Measurements from ENCODE around the gene CAMK1G.

The CAMK1G gene

GRCh38 chr1:209641832-209642172 lies 58.3 kb downstream of the CAMK1G start:
- DNase-seq: peak; percentile 47

- DNase-seq: no peak
Observed at GRCh38 chr1:209642816-209643215, 59.3 kb downstream of the CAMK1G start.

GRCh38 chr1:209643285-209644020 lies 59.9 kb downstream of the CAMK1G start:
- DNase-seq: no peak

- peak; percentile 35 for DNase-seq
Observed at GRCh38 chr1:209645574-209646452, 62.3 kb downstream of the CAMK1G start.

DNA sequence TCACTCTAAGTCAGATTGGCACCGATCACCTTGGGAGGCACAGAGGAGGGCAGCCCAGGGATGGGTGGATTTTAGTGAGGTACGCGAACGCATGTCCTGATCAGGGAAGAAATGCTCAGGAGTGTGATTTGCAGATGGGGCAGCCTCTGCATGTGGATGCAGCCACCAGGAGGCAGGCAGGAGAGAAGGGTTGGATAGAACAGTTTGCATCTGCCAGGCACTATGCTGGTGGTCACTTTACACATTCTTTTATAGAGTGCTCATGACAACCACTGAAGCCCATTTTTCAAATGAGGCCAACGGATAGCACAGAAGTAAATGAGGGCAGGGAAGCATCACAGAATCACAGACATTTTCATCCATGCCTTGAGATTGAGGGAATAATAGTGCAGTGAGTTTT lies 63.0 kb downstream of the CAMK1G start:
- DNase-seq: no peak

DNA sequence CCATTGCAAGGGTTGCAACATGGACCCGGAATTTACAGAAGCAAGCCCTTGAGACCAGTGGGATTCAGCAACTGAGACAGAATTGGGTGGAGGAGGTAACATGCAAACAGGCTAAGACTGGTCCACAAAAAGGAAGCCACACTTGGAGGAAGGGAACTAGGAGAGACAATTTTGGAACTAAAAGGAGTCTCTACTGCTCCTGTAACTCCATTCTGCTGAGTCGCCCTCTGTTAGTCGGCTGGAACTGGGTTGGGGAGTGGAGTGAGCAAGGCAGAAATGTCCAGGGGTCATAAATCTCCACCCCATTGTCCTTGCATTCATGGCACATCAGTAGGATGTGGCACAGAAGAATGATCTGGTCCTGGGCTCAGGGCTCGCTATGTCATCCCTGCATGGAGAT lies 63.6 kb downstream of the CAMK1G start:
- no peak for DNase-seq

GRCh38 chr1:209648346-209648745 lies 64.8 kb downstream of the CAMK1G start:
- no peak for DNase-seq

DNA sequence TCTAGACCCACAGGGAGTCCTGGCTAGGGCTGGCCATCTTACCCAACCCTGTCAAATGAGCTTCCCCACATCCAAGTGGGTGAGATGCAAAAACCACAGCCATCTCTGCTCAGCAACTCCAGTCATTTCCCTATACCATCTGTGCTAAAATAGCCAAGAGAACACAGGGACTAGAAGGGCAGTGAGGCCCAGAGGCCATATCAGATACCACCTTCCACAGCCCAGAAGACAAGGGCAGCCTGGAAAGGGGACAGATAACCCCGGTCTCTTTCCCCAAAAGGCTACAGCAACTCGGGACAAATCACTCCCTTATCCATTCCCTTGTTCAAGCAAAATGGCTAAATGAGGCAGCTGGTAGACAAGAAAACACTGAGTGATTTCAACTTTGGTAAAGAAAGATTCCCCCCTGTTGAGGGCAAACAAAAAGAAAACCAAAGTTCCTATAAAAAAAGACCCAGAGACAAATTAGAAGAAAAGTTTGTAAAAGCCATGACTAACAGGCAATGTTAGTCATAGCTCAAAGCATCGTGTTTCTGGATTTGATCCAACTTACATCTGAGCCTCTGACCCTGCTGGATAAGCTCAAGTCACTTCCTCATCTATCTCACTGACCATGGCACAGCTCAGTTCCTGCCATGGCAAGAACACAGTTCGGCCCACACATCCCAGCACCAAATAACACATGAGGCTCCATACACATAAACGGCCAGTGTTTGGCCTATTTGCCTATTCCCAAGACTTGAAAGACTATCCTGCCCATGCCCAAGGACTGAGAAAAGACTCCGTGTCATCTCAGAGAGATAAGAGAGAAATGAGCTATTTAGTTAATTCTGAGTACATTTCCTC lies 65.6 kb downstream of the CAMK1G start:
- no peak for DNase-seq

DNA sequence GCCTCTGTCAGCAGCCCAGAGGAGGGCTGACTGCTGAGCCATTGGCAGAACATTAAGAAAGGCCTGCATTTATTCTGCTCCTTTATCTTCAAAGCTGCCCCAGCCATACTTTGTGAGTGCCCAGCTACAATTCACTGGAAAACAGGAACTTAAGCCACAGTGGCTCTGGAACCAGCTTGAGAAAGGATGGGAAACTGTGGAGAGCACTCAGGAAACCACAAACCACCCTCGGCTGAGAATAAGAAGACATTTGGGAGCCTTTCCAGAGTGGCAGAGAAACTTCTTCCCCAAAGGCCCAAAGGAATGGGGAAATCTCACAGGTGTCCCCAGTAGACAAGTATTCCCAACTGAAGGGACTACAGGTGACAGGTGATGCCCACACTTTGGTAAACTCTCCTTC lies 66.9 kb downstream of the CAMK1G start:
- DNase-seq: no peak

GRCh38 chr1:209651138-209651587 lies 67.6 kb downstream of the CAMK1G start:
- no peak for DNase-seq

GRCh38 chr1:209652121-209652735 lies 68.7 kb downstream of the CAMK1G start, which contains the start of gene LAMB3:
LAMB3 (minus strand) TSS chr1:209652425; CDS start chr1:209650944, 1,481 bp downstream.
- DNase-seq: no peak

DNA sequence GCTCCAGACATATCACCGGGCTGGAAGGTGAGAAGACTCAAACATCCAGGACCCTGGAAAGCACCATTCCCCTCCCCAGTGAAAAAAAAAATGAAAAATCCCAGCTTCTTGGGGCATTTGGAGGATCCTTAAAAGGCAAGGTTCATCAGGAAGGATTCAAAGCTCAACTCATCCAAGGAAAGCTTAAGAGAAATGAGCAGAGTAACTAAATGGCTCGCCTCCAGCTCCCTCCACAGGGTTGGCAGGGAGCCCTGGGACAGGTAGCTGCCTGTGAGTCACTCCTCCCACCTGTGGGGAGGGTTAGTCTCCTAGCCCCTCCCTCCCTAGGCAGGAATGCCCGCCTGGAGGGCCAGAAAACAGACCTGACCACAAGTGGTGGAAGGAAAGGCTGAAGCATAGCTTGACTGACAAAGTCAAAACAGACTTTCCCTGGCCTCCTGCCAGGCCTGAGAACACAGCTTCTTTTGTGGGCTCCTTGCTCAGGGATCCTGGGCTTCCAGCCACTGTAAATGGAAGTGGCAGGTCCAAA lies 69.4 kb downstream of the CAMK1G start:
- peak; percentile 45 for DNase-seq

DNA sequence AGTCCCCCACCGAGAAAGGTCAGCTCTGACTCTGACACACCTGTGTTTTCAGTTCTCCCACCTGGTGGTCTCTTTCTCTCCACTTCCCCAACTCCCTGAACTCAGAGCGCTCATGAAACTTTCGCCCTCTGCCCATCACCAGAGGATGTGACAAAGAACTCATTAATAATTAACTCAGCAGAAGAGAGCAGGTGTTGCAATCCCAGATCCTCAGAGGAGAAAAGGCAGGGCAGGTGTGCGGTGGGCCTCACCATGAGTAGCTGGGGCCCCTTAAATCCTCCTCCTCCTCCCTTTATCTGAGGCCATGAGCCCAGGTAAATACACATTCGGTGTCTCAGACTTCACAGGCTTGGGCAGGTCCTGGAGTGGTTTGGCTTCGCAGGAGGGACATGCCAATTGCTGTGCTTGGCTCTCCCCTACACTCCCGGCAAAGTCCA lies 70.4 kb downstream of the CAMK1G start:
- no peak for DNase-seq

DNA sequence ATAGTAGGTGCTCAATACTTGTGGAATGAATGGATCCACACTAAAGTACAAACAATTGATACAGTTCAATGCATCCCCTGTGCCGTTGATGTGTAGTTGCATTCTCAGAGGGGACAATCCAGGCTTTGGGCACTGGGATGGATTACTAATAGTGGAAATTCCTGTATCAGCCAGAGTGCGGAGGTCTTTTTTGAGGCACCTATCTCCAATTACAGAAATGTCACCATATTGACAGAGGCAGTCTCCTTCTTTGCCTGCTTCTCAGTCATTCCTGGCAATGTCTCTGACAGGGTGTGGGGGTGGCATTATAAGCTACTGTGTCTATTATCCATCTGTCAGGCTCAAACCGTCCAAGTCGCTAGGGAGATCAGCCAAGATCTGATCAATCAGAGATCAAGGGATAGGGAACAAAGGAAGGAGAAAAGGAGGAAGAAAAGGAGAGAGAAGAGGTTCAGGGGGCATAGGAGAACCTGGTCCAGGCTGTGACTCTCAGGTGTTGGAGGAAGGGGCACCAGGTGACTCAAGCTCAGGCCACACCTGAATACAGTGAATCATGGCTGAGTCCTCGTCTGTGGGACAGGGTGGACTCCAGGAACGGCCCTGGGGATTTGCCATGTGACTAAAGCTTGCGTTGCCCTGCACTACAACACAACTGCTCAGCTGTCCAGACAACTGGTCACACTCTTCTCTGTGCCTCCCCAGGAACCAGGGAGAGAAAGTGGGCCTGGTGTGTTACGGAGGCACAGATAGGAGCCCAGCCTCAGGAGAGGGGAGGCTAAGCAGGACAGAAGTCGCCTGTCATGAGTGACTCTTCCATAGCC lies 72.1 kb downstream of the CAMK1G start:
- DNase-seq: no peak

- DNase-seq: no peak
Observed at GRCh38 chr1:209657140-209657879, 73.8 kb downstream of the CAMK1G start.

- no peak for DNase-seq
Observed at GRCh38 chr1:209657918-209658317, 74.4 kb downstream of the CAMK1G start.

- no peak for DNase-seq
Observed at GRCh38 chr1:209659909-209660308, 76.4 kb downstream of the CAMK1G start.

GRCh38 chr1:209661071-209661470 lies 77.6 kb downstream of the CAMK1G start:
- no peak for DNase-seq

GRCh38 chr1:209662879-209663327 lies 79.4 kb downstream of the CAMK1G start:
- no peak for DNase-seq
